ENCODE measurements around the gene PTTG1IP.
"Not testable (repeated sequence)": the region's sequence is repeated elsewhere in the genome, so short reads cannot be mapped to it uniquely, and the experiment has no call there.

PTTG1IP gene

GRCh38 chr21:44881198-44881872 is 7.8 kb upstream of the PTTG1IP start:
- DNase-seq (ENCODE audit: low spot score) = no peak

GRCh38 chr21:44880405-44881197 is 7.1 kb upstream of the PTTG1IP start:
- no peak for DNase-seq (ENCODE audit: low spot score)

- DNase-seq (ENCODE audit: low spot score) = not testable (repeated sequence)
Measured at GRCh38 chr21:44879238-44879637, 5.7 kb upstream of the PTTG1IP start.

GRCh38 chr21:44878053-44878982 is 4.8 kb upstream of the PTTG1IP start:
- DNase-seq (ENCODE audit: low spot score) = no peak

GRCh38 chr21:44876849-44877575 is 3.5 kb upstream of the PTTG1IP start:
- DNase-seq (ENCODE audit: low spot score) = no peak

GRCh38 chr21:44875316-44875700 is 1.8 kb upstream of the PTTG1IP start:
- peak; percentile 53 for DNase-seq (ENCODE audit: low spot score)

GRCh38 chr21:44874497-44875315 is 1.2 kb upstream of the PTTG1IP start:
- peak; percentile 25 for DNase-seq (ENCODE audit: low spot score)

GRCh38 chr21:44874240-44874496 is 678 bp upstream of the PTTG1IP start:
- no peak for DNase-seq (ENCODE audit: low spot score)

GRCh38 chr21:44872649-44873355 is 688 bp downstream of the PTTG1IP start:
- DNase-seq (ENCODE audit: low spot score) = no peak

GRCh38 chr21:44872323-44872648 is 1.2 kb downstream of the PTTG1IP start:
- DNase-seq (ENCODE audit: low spot score) = no peak

- peak; percentile 19 for DNase-seq (ENCODE audit: low spot score)
Measured at GRCh38 chr21:44871576-44872269, 1.8 kb downstream of the PTTG1IP start.

- DNase-seq (ENCODE audit: low spot score) = no peak
Measured at GRCh38 chr21:44870748-44871495, 2.6 kb downstream of the PTTG1IP start.

- peak; percentile 24 for DNase-seq (ENCODE audit: low spot score)
Measured at GRCh38 chr21:44869781-44870747, 3.4 kb downstream of the PTTG1IP start.

- DNase-seq (ENCODE audit: low spot score) = no peak
Measured at GRCh38 chr21:44868707-44869106, 4.8 kb downstream of the PTTG1IP start.

GRCh38 chr21:44867999-44868700 is 5.3 kb downstream of the PTTG1IP start:
- DNase-seq (ENCODE audit: low spot score) = peak; percentile 62

GRCh38 chr21:44867464-44867863 is 6.0 kb downstream of the PTTG1IP start:
- no peak for DNase-seq (ENCODE audit: low spot score)

- DNase-seq (ENCODE audit: low spot score) = no peak
Measured at GRCh38 chr21:44866780-44867179, 6.7 kb downstream of the PTTG1IP start.

Measured in activated CD4-positive, alpha-beta T cell treated with anti-CD3 and anti-CD28 coated beads, Interleukin-2, Interleukin-4, amounts not matched to agents 100 ng/mL and 50 ng/mL, durations not matched to agents 16 hours and 8 hours (primary cell).